WI38 (cell line): ENCODE results near the gene PCP4L1.
"Not testable (repeated sequence)": the region's sequence is repeated elsewhere in the genome, so short reads cannot be mapped to it uniquely, and the experiment has no call there.

Experiments
- H3K4me3 ChIP-seq: 2 replicates; pipeline ENCODE4 v1.5.1; 2011; ENCODE audit warnings: low read depth, mild to moderate bottlenecking, control low read depth, low read length
- TF ChIP-seq, protein P1 (sequence below): IDR thresholded peaks from 2 replicates; pipeline ENCODE4 v1.5.1; 2012; ENCODE audit warnings: low read depth, mild to moderate bottlenecking, control low read depth, low read length

The PCP4L1 gene

GRCh38 chr1:161309868-161310267 is 51.3 kb downstream of the PCP4L1 start, which contains the start of gene MPZ:
TSS of gene MPZ (minus strand) at chr1:161309968. CDS start at chr1:161309905, 63 bp downstream.
- TF ChIP-seq, protein P1, sequence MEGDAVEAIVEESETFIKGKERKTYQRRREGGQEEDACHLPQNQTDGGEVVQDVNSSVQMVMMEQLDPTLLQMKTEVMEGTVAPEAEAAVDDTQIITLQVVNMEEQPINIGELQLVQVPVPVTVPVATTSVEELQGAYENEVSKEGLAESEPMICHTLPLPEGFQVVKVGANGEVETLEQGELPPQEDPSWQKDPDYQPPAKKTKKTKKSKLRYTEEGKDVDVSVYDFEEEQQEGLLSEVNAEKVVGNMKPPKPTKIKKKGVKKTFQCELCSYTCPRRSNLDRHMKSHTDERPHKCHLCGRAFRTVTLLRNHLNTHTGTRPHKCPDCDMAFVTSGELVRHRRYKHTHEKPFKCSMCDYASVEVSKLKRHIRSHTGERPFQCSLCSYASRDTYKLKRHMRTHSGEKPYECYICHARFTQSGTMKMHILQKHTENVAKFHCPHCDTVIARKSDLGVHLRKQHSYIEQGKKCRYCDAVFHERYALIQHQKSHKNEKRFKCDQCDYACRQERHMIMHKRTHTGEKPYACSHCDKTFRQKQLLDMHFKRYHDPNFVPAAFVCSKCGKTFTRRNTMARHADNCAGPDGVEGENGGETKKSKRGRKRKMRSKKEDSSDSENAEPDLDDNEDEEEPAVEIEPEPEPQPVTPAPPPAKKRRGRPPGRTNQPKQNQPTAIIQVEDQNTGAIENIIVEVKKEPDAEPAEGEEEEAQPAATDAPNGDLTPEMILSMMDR: no peak
- no peak within 1 kb of the TSS for H3K4me3 ChIP-seq

GRCh38 chr1:161311595-161312181 is 53.1 kb downstream of the PCP4L1 start:
- TF ChIP-seq, protein P1: no peak
- no peak overlapping the region for H3K4me3 ChIP-seq

DNA sequence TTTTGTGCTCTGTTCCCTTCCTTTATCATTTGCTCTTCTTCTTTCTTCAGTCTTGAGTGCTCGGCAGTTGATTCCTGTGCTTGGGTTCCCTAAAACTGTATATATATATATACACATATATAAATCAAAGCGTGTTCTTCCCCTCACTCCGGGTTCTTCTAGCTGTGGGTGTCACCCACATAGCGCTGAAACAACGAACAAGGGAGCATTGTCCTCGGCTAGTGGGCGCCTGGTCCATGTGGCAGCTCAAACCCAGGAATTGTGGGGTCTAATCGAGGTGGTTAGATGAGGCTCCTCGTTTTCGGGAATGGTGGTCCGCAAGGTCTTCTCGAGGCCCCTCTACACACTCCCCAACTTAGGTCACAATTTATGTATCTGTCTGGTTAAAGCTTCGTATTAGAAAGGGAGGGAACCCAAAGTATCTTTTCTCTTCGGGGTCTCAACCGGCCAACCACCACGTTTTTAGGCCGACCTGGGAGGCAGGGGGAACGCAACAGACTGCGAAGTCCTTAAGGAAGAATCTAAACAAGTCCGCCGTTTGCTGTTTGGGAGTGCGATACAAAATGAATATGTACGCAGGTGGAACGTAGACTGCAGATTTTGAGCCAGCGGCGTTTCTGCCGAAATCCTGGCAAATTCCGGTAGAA is 55.1 kb downstream of the PCP4L1 start:
- TF ChIP-seq, protein P1: no peak
- H3K4me3 ChIP-seq: peak overlapping the region; percentile 81

DNA sequence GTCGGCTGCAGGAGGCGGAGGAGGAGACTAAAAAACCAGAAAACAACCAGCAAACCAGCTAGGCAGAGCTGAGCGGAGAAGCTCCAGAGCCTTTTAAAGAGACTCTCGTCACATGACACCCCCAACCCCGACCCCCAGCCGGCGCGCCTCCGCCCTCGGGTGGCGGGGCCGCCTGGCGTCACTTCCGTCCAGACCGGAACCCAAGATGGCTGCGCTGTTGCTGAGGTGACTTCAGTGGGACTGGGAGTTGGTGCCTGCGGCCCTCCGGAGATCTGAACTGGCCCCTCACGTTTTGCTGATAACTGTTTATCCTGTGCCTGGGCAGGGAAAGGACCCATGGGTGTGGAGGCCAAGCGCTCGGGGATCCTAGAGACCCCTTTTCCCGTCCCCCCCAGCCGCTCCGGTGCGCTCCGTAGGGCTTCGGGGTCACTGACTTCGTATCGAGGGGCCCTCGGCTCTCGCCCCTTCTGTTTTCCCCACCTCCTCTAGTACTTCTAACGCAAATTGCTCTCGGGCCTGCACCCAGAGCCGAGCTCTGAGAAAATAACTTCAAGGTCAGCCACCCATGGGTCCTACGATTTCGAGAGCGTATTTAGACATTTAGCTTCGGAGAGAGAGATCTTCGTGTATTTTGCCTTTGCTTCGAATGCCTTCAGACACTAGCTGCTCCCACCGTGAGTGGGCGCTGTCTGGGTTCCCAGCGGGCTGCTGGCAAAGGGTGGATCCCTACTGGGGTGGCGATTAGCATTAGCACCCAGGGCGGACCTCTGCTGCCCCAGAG is 55.8 kb downstream of the PCP4L1 start, which contains the start of gene SDHC:
Gene SDHC (plus strand): TSS at position 181 of the 781 bp plus-strand sequence. CDS start 25 bp downstream, at position 206.
- H3K4me3 ChIP-seq: peak within 1 kb of the TSS; percentile 81
- TF ChIP-seq, protein P1: peak; percentile 42

DNA sequence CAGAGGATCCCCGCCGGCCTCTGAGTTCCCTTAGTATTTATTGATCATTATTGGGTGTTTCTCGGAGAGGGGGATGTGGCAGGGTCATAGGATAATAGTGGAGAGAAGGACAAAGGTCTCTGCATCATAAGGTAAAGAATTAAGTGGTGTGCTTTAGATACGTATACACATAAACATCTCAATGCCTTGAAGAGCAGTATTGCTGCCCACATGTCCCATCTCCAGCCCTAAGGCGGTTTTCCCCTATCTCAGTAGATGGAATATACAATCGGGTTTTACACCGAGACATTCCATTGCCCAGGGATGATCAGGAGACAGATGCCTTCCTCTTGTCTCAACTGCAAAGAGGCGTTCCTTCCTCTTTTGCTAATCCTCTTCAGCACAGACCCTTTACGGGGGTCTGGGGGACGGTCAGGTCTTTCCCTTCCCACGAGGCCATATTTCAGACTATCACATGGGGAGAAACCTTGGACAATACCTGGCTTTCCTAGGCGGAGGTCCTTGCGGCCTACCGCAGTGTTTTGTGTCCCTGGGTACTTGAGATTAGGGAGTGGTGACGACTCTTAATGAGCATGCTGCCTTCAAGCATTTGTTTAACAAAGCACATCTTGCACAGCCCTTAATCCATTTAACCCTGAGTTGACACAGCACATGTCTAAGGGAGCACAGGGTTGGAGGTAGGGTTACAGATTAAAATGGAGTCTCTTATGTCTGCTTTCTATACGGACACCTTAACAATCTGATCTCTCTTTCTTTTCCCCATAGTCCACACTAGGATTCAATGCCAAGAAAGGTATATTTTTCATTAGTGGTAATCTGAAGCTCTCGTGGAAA is 57.5 kb downstream of the PCP4L1 start:
- not testable (repeated sequence) for H3K4me3 ChIP-seq

DNA sequence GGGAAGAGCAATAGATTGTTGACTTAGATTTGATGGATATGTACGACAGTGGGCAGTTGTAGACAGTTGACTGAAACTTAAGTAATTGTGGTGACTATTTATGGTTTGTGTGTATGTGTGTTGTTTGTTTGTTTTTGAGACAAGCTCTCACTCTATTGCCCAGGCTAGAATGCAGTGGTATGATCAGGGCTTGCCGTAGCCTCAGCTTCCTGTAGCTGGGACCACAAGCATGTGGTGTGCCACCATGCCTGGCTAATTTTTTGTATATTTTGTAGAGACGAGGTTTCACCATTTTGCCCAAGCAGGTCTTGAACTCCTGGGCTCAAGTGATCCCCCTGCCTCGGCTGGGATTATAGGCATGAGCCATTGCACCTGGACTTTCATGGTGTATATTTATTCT is 65.5 kb downstream of the PCP4L1 start:
- TF ChIP-seq, protein P1: no peak
- H3K4me3 ChIP-seq: no peak overlapping the region

GRCh38 chr1:161330346-161330745 is 71.8 kb downstream of the PCP4L1 start:
- no peak overlapping the region for H3K4me3 ChIP-seq
- TF ChIP-seq, protein P1: no peak
